ENCODE data around the gene UBE2G2.

GRCh38 chr21:44738621-44739020, 63.0 kb downstream of the UBE2G2 start:
- TF ChIP-seq CTCF (conservative IDR thresholded peaks at IDR 0.05): no peak
- TF ChIP-seq ZFX (IDR thresholded peaks at IDR 0.05): no peak
